ENCODE results near the gene SLC22A23.

The SLC22A23 gene

GRCh38 chr6:3233904-3234303 lies 222.9 kb downstream of the SLC22A23 start:
- DNase-seq: no peak

- no peak for DNase-seq
Observed at GRCh38 chr6:3233321-3233720, 223.5 kb downstream of the SLC22A23 start.

GRCh38 chr6:3232017-3232945 lies 224.6 kb downstream of the SLC22A23 start:
- DNase-seq: no peak

- peak; percentile 18 for DNase-seq
Observed at GRCh38 chr6:3231247-3232016, 225.4 kb downstream of the SLC22A23 start.

- no peak for DNase-seq
Observed at GRCh38 chr6:3230900-3231246, 226.0 kb downstream of the SLC22A23 start.

- DNase-seq: no peak
Observed at GRCh38 chr6:3230256-3230882, 226.5 kb downstream of the SLC22A23 start.

GRCh38 chr6:3229566-3230178 lies 227.2 kb downstream of the SLC22A23 start:
- peak; percentile 47 for DNase-seq

GRCh38 chr6:3228771-3229565 lies 227.9 kb downstream of the SLC22A23 start:
- peak; percentile 52 for DNase-seq

- DNase-seq: peak; percentile 23
Observed at GRCh38 chr6:3228046-3228671, 228.7 kb downstream of the SLC22A23 start.

GRCh38 chr6:3227363-3228045 lies 229.3 kb downstream of the SLC22A23 start, which contains the start of gene TUBB2B:
Gene TUBB2B, minus strand, starts transcription at chr6:3227653. Its CDS starts 110 bp downstream, at chr6:3227543.
- no peak for DNase-seq

- DNase-seq: peak; percentile 27
Observed at GRCh38 chr6:3226481-3227362, 230.1 kb downstream of the SLC22A23 start.

- DNase-seq: no peak
Observed at GRCh38 chr6:3226042-3226441, 230.8 kb downstream of the SLC22A23 start.

- no peak for DNase-seq
Observed at GRCh38 chr6:3222506-3223038, 234.3 kb downstream of the SLC22A23 start.

- DNase-seq: no peak
Observed at GRCh38 chr6:3221578-3221977, 235.3 kb downstream of the SLC22A23 start.

GRCh38 chr6:3220366-3220765 lies 236.5 kb downstream of the SLC22A23 start:
- no peak for DNase-seq

Measured in CD4-positive, alpha-beta T cell treated with Interleukin-17A for 4 hours (primary cell).